Measurements from ENCODE around the gene TRAPPC11. TPM values are rescaled to one million over a fixed set of nuclear protein-coding genes. Genes with fewer than 3 reads are reported as not detected.

The TRAPPC11 gene
- total RNA-seq, 1 experiment from 2014 or later, result 34.5 TPM

GRCh38 chr4:183633476-183634400, 25.4 kb upstream of the TRAPPC11 start:
- no peaks in the 10 kb centered on the region for H4K20me1 ChIP-seq (ENCODE audit: insufficient read depth, low read depth, low read length)
- H3K4me2 ChIP-seq (ENCODE audit: low read depth, low read length, poor library complexity, severe bottlenecking), result no peak overlapping the region
- no peak overlapping the region for H3K9ac ChIP-seq (ENCODE audit: low read length)

GRCh38 chr4:183635321-183635720, 23.8 kb upstream of the TRAPPC11 start:
- no peak overlapping the region for H3K27ac ChIP-seq (ENCODE audit: low read length)
- no peaks in the 10 kb centered on the region for H3K9me2 ChIP-seq (replicated peaks; ENCODE audit: insufficient read depth, low read length)
- H3K4me1 ChIP-seq (ENCODE audit: low read length), result no peaks in the 10 kb centered on the region
- H3K9me3 ChIP-seq (ENCODE audit: low read length), result no peaks in the 10 kb centered on the region
- H3K36me3 ChIP-seq (ENCODE audit: insufficient read depth, low read length), result no peaks in the 10 kb centered on the region
- no peak overlapping the region for H3K4me2 ChIP-seq (ENCODE audit: low read depth, low read length, poor library complexity, severe bottlenecking)
- no peaks in the 10 kb centered on the region for H4K20me1 ChIP-seq (ENCODE audit: insufficient read depth, low read depth, low read length)
- no peak for DNase-seq
- no peak overlapping the region for H3K9ac ChIP-seq (ENCODE audit: low read length)
- no peaks in the 10 kb centered on the region for H3K27me3 ChIP-seq (ENCODE audit: low read length)
- H2AFZ ChIP-seq (ENCODE audit: low read length), result no peak overlapping the region
- no peaks in the 10 kb centered on the region for H3K79me2 ChIP-seq (ENCODE audit: low read length)
- H3K4me3 ChIP-seq (ENCODE audit: low read length), result no peak overlapping the region

More at GRCh38 chr4:183633476-183634400, 25.4 kb upstream of the TRAPPC11 start:
- H3K36me3 ChIP-seq (ENCODE audit: insufficient read depth, low read length), result no peaks in the 10 kb centered on the region
- H3K27ac ChIP-seq (ENCODE audit: low read length), result no peak overlapping the region
- H3K9me3 ChIP-seq (ENCODE audit: low read length), result no peaks in the 10 kb centered on the region
- no peaks in the 10 kb centered on the region for H3K27me3 ChIP-seq (ENCODE audit: low read length)
- no peak overlapping the region for H2AFZ ChIP-seq (ENCODE audit: low read length)
- H3K4me3 ChIP-seq (ENCODE audit: low read length), result no peak overlapping the region
- no peaks in the 10 kb centered on the region for H3K4me1 ChIP-seq (ENCODE audit: low read length)
- no peaks in the 10 kb centered on the region for H3K79me2 ChIP-seq (ENCODE audit: low read length)
- DNase-seq, result no peak
- H3K9me2 ChIP-seq (replicated peaks; ENCODE audit: insufficient read depth, low read length), result no peaks in the 10 kb centered on the region

- no peak overlapping the region for H2AFZ ChIP-seq (ENCODE audit: low read length)
- H3K9me2 ChIP-seq (replicated peaks; ENCODE audit: insufficient read depth, low read length), result no peaks in the 10 kb centered on the region
- H3K27me3 ChIP-seq (ENCODE audit: low read length), result no peaks in the 10 kb centered on the region
- H3K4me2 ChIP-seq (ENCODE audit: low read depth, low read length, poor library complexity, severe bottlenecking), result no peak overlapping the region
- no peak overlapping the region for H3K4me3 ChIP-seq (ENCODE audit: low read length)
- H3K9ac ChIP-seq (ENCODE audit: low read length), result no peak overlapping the region
- no peaks in the 10 kb centered on the region for H4K20me1 ChIP-seq (ENCODE audit: insufficient read depth, low read depth, low read length)
- no peaks in the 10 kb centered on the region for H3K4me1 ChIP-seq (ENCODE audit: low read length)
- H3K9me3 ChIP-seq (ENCODE audit: low read length), result no peaks in the 10 kb centered on the region
- no peak overlapping the region for H3K27ac ChIP-seq (ENCODE audit: low read length)
- no peak for DNase-seq
- no peaks in the 10 kb centered on the region for H3K36me3 ChIP-seq (ENCODE audit: insufficient read depth, low read length)
- no peaks in the 10 kb centered on the region for H3K79me2 ChIP-seq (ENCODE audit: low read length)
Measured at GRCh38 chr4:183635741-183636140, 23.4 kb upstream of the TRAPPC11 start.

- no peak overlapping the region for H3K4me2 ChIP-seq (ENCODE audit: low read depth, low read length, poor library complexity, severe bottlenecking)
- no peak overlapping the region for H3K9ac ChIP-seq (ENCODE audit: low read length)
- no peaks in the 10 kb centered on the region for H4K20me1 ChIP-seq (ENCODE audit: insufficient read depth, low read depth, low read length)
- DNase-seq, result no peak
- H3K9me2 ChIP-seq (replicated peaks; ENCODE audit: insufficient read depth, low read length), result no peaks in the 10 kb centered on the region
- no peak overlapping the region for H3K27ac ChIP-seq (ENCODE audit: low read length)
- no peak overlapping the region for H2AFZ ChIP-seq (ENCODE audit: low read length)
- no peaks in the 10 kb centered on the region for H3K79me2 ChIP-seq (ENCODE audit: low read length)
- H3K27me3 ChIP-seq (ENCODE audit: low read length), result no peaks in the 10 kb centered on the region
- H3K4me1 ChIP-seq (ENCODE audit: low read length), result no peaks in the 10 kb centered on the region
- H3K4me3 ChIP-seq (ENCODE audit: low read length), result no peak overlapping the region
- no peaks in the 10 kb centered on the region for H3K36me3 ChIP-seq (ENCODE audit: insufficient read depth, low read length)
- no peaks in the 10 kb centered on the region for H3K9me3 ChIP-seq (ENCODE audit: low read length)
Measured at GRCh38 chr4:183636503-183636902, 22.6 kb upstream of the TRAPPC11 start.

- H3K9me3 ChIP-seq (ENCODE audit: low read length), result no peaks in the 10 kb centered on the region
- no peak overlapping the region for H3K4me3 ChIP-seq (ENCODE audit: low read length)
- no peak overlapping the region for H3K27ac ChIP-seq (ENCODE audit: low read length)
- H3K9me2 ChIP-seq (replicated peaks; ENCODE audit: insufficient read depth, low read length), result no peaks in the 10 kb centered on the region
- no peak overlapping the region for H2AFZ ChIP-seq (ENCODE audit: low read length)
- H3K9ac ChIP-seq (ENCODE audit: low read length), result no peak overlapping the region
- no peaks in the 10 kb centered on the region for H4K20me1 ChIP-seq (ENCODE audit: insufficient read depth, low read depth, low read length)
- H3K27me3 ChIP-seq (ENCODE audit: low read length), result no peaks in the 10 kb centered on the region
- no peaks in the 10 kb centered on the region for H3K36me3 ChIP-seq (ENCODE audit: insufficient read depth, low read length)
- no peaks in the 10 kb centered on the region for H3K4me1 ChIP-seq (ENCODE audit: low read length)
- H3K79me2 ChIP-seq (ENCODE audit: low read length), result no peaks in the 10 kb centered on the region
- no peak for DNase-seq
- H3K4me2 ChIP-seq (ENCODE audit: low read depth, low read length, poor library complexity, severe bottlenecking), result no peak overlapping the region
Measured at GRCh38 chr4:183636923-183637322, 22.2 kb upstream of the TRAPPC11 start.

GRCh38 chr4:183637461-183637860, 21.6 kb upstream of the TRAPPC11 start:
- no peaks in the 10 kb centered on the region for H3K36me3 ChIP-seq (ENCODE audit: insufficient read depth, low read length)
- no peaks in the 10 kb centered on the region for H3K27me3 ChIP-seq (ENCODE audit: low read length)
- no peak for DNase-seq
- no peaks in the 10 kb centered on the region for H3K9me3 ChIP-seq (ENCODE audit: low read length)
- H3K27ac ChIP-seq (ENCODE audit: low read length), result no peak overlapping the region
- H3K9ac ChIP-seq (ENCODE audit: low read length), result no peak overlapping the region
- no peaks in the 10 kb centered on the region for H3K4me1 ChIP-seq (ENCODE audit: low read length)
- no peak overlapping the region for H3K4me3 ChIP-seq (ENCODE audit: low read length)
- no peaks in the 10 kb centered on the region for H3K79me2 ChIP-seq (ENCODE audit: low read length)
- H4K20me1 ChIP-seq (ENCODE audit: insufficient read depth, low read depth, low read length), result no peaks in the 10 kb centered on the region
- H3K9me2 ChIP-seq (replicated peaks; ENCODE audit: insufficient read depth, low read length), result no peaks in the 10 kb centered on the region
- H2AFZ ChIP-seq (ENCODE audit: low read length), result no peak overlapping the region
- H3K4me2 ChIP-seq (ENCODE audit: low read depth, low read length, poor library complexity, severe bottlenecking), result no peak overlapping the region

- H3K79me2 ChIP-seq (ENCODE audit: low read length), result no peaks in the 10 kb centered on the region
- H3K27me3 ChIP-seq (ENCODE audit: low read length), result no peaks in the 10 kb centered on the region
- DNase-seq, result no peak
- H3K9me2 ChIP-seq (replicated peaks; ENCODE audit: insufficient read depth, low read length), result no peaks in the 10 kb centered on the region
- H3K27ac ChIP-seq (ENCODE audit: low read length), result no peak overlapping the region
- no peak overlapping the region for H3K4me2 ChIP-seq (ENCODE audit: low read depth, low read length, poor library complexity, severe bottlenecking)
- H4K20me1 ChIP-seq (ENCODE audit: insufficient read depth, low read depth, low read length), result no peaks in the 10 kb centered on the region
- no peak overlapping the region for H2AFZ ChIP-seq (ENCODE audit: low read length)
- no peaks in the 10 kb centered on the region for H3K4me1 ChIP-seq (ENCODE audit: low read length)
- no peak overlapping the region for H3K4me3 ChIP-seq (ENCODE audit: low read length)
- no peaks in the 10 kb centered on the region for H3K9me3 ChIP-seq (ENCODE audit: low read length)
- no peaks in the 10 kb centered on the region for H3K36me3 ChIP-seq (ENCODE audit: insufficient read depth, low read length)
- no peak overlapping the region for H3K9ac ChIP-seq (ENCODE audit: low read length)
Measured at GRCh38 chr4:183638436-183638835, 20.7 kb upstream of the TRAPPC11 start.

- H3K4me3 ChIP-seq (ENCODE audit: low read length), result no peak overlapping the region
- H3K27me3 ChIP-seq (ENCODE audit: low read length), result no peaks in the 10 kb centered on the region
- no peaks in the 10 kb centered on the region for H3K36me3 ChIP-seq (ENCODE audit: insufficient read depth, low read length)
- no peaks in the 10 kb centered on the region for H3K4me1 ChIP-seq (ENCODE audit: low read length)
- H4K20me1 ChIP-seq (ENCODE audit: insufficient read depth, low read depth, low read length), result no peaks in the 10 kb centered on the region
- no peaks in the 10 kb centered on the region for H3K9me3 ChIP-seq (ENCODE audit: low read length)
- no peak for DNase-seq
- H3K4me2 ChIP-seq (ENCODE audit: low read depth, low read length, poor library complexity, severe bottlenecking), result no peak overlapping the region
- no peak overlapping the region for H2AFZ ChIP-seq (ENCODE audit: low read length)
- no peak overlapping the region for H3K9ac ChIP-seq (ENCODE audit: low read length)
- H3K27ac ChIP-seq (ENCODE audit: low read length), result no peak overlapping the region
- H3K79me2 ChIP-seq (ENCODE audit: low read length), result no peaks in the 10 kb centered on the region
- H3K9me2 ChIP-seq (replicated peaks; ENCODE audit: insufficient read depth, low read length), result no peaks in the 10 kb centered on the region
Measured at GRCh38 chr4:183639291-183639690, 19.8 kb upstream of the TRAPPC11 start.
